WTC11 (cell line): ENCODE results near the gene SEPTIN1. TPM values are rescaled to one million over a fixed set of nuclear protein-coding genes. Genes with fewer than 3 reads are reported as not detected.

Experiments used
- ATAC-seq: fragments of 200-7000 bp; cut with Tn5 transposase; 2 replicates; pipeline ENCODE4 v1.10.0; 2021; ENCODE audit warnings: mild to moderate bottlenecking, moderate library complexity
- CTCF ChIA-PET: fragments of 300-600 bp; sonication (Branson Sonifier 250); formaldehyde crosslinking; loops from one replicate; lab custom pipeline; 2021; ENCODE audit warnings: antibody characterized with exemption; lab: Charles Lee
- POLR2A ChIA-PET: fragments of 350-600 bp; sonication (Branson Sonifier 250); formaldehyde crosslinking; loops from one replicate; lab custom pipeline; 2021; ENCODE audit warnings: antibody characterized with exemption; lab: Charles Lee
- DNase-seq: peaks from one replicate; pipeline ENCODE4 v3.0.0; 2021; ENCODE audit warnings: low spot score
- H3K27ac Mint-ChIP-seq: 2 replicates; pipeline ENCODE4 v1.8.0; 2021; ENCODE audit warnings: mixed read lengths
- H3K27me3 Mint-ChIP-seq: 2 replicates; pipeline ENCODE4 v1.8.0; 2021; ENCODE audit warnings: low read depth, mild to moderate bottlenecking, moderate library complexity, mixed read lengths
- H3K36me3 Mint-ChIP-seq: 2 replicates; pipeline ENCODE4 v1.8.0; 2021; ENCODE audit warnings: mixed read lengths
- H3K4me1 Mint-ChIP-seq: 2 replicates; pipeline ENCODE4 v1.8.0; 2022; ENCODE audit warnings: mixed read lengths
- H3K4me3 Mint-ChIP-seq: 2 replicates; pipeline ENCODE4 v1.8.0; 2021; ENCODE audit warnings: mild to moderate bottlenecking, moderate library complexity, mixed read lengths
- H3K9me3 Mint-ChIP-seq: 2 replicates; pipeline ENCODE4 v1.8.0; 2021; ENCODE audit warnings: mixed read lengths
- ATF1 ChIP-seq: sonication (generic); formaldehyde crosslinking; IDR thresholded peaks from 2 replicates; pipeline ENCODE4 v1.8.1; 2023; ENCODE audit warnings: mild to moderate bottlenecking, moderate library complexity, missing genetic modification reagents
- CBFB ChIP-seq: sonication (generic); formaldehyde crosslinking; IDR thresholded peaks from 2 replicates; pipeline ENCODE4 v1.8.1; 2022; ENCODE audit warnings: mild to moderate bottlenecking, low read depth, missing genetic modification reagents
- ELF4 ChIP-seq: sonication (generic); formaldehyde crosslinking; IDR thresholded peaks from 2 replicates; pipeline ENCODE4 v1.8.1; 2022; ENCODE audit warnings: low read depth, mild to moderate bottlenecking, moderate library complexity, missing genetic modification reagents
- FOXP1 ChIP-seq: sonication (generic); formaldehyde crosslinking; IDR thresholded peaks from 2 replicates; pipeline ENCODE4 v1.8.0; 2022; ENCODE audit warnings: missing genetic modification reagents, mild to moderate bottlenecking, moderate library complexity, borderline replicate concordance
- GTF2I ChIP-seq: fragments of 250-450 bp; sonication (Bioruptor Pico); conservative IDR thresholded peaks from 2 replicates; pipeline ENCODE4 v1.4.0; 2021; ENCODE audit warnings: mild to moderate bottlenecking
- JAZF1 ChIP-seq: fragments of 250-450 bp; sonication (Bioruptor Pico); IDR thresholded peaks from 2 replicates; pipeline ENCODE4 v1.9.0; 2021; ENCODE audit warnings: moderate library complexity, mild to moderate bottlenecking, inconsistent platforms
- JUN ChIP-seq: sonication (generic); formaldehyde crosslinking; IDR thresholded peaks from 2 replicates; pipeline ENCODE4 v1.8.0; 2023; ENCODE audit warnings: mild to moderate bottlenecking, missing genetic modification reagents
- OVOL2 ChIP-seq: fragments of 250-450 bp; sonication (Bioruptor Pico); IDR thresholded peaks from 2 replicates; pipeline ENCODE4 v1.9.0; 2021; ENCODE audit warnings: mild to moderate bottlenecking, borderline replicate concordance
- RORB ChIP-seq: fragments of 250-450 bp; sonication (Bioruptor Pico); IDR thresholded peaks from 2 replicates; pipeline ENCODE4 v1.9.0; 2021; ENCODE audit warnings: mild to moderate bottlenecking
- SMAD3 ChIP-seq: sonication (generic); formaldehyde crosslinking; IDR thresholded peaks from 2 replicates; pipeline ENCODE4 v1.8.0; 2022; ENCODE audit warnings: missing genetic modification reagents, mild to moderate bottlenecking, borderline replicate concordance
- TEAD1 ChIP-seq: sonication (generic); formaldehyde crosslinking; IDR thresholded peaks from 2 replicates; pipeline ENCODE4 v1.8.0; 2022; ENCODE audit warnings: mild to moderate bottlenecking, missing genetic modification reagents
- total RNA-seq: library from RNA; stranded (reverse); gene quantifications from 3 replicates; pipeline ENCODE4 v1.2.3, GENCODE V29; 2021
- TF ChIP-seq, protein P1 (sequence below): fragments of 250-450 bp; sonication (Bioruptor Pico); conservative IDR thresholded peaks from 2 replicates; pipeline ENCODE4 v1.9.0; 2021; ENCODE audit warnings: mild to moderate bottlenecking
- TF ChIP-seq, protein P2 (sequence below): sonication (generic); formaldehyde crosslinking; IDR thresholded peaks from 2 replicates; pipeline ENCODE4 v1.8.1; 2022; ENCODE audit warnings: low read depth, mild to moderate bottlenecking, moderate library complexity, missing genetic modification reagents, borderline replicate concordance
- TF ChIP-seq, protein P3 (sequence below): sonication (generic); formaldehyde crosslinking; IDR thresholded peaks from 2 replicates; pipeline ENCODE4 v1.8.0; 2022; ENCODE audit warnings: mild to moderate bottlenecking, missing genetic modification reagents
- TF ChIP-seq, protein P4 (sequence below): sonication (generic); formaldehyde crosslinking; IDR thresholded peaks from 2 replicates; pipeline ENCODE4 v1.8.1; 2023; ENCODE audit warnings: mild to moderate bottlenecking, missing genetic modification reagents, borderline replicate concordance
- TF ChIP-seq, protein P5 (sequence below): sonication (generic); formaldehyde crosslinking; IDR thresholded peaks from 2 replicates; pipeline ENCODE4 v1.8.0; 2022; ENCODE audit warnings: mild to moderate bottlenecking, missing genetic modification reagents
- TF ChIP-seq, protein P6 (sequence below): sonication (generic); formaldehyde crosslinking; IDR thresholded peaks from 2 replicates; pipeline ENCODE4 v1.8.1; 2023; ENCODE audit warnings: mild to moderate bottlenecking, missing genetic modification reagents
- TF ChIP-seq, protein P7 (sequence below): sonication (generic); formaldehyde crosslinking; IDR thresholded peaks from 2 replicates; pipeline ENCODE4 v1.8.0; 2023; ENCODE audit warnings: mild to moderate bottlenecking, missing genetic modification reagents

Gene SEPTIN1
- total RNA-seq, 1 experiment from 2014 or later = 2.3 TPM

DNA sequence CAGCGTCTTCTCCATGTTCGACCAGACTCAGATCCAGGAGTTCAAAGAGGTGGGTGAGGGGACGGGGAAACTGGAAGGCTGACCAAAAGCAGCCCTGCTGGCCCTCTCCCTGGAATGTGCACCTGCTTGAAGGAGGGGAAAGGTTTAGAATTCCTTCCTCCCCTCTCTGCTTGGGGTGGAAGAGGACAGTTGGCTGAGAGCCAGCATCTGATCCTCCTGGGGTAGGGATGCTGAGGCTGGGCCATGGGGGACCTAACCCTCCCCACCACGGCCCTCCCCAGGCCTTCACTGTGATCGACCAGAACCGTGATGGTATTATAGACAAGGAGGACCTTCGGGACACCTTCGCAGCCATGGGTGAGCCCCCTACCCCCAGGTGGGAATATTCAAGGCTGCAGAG is 6.5 kb downstream of the SEPTIN1 start:
- H3K4me1 Mint-ChIP-seq = peaks cover 24% of the 10 kb centered on the region
- no peak overlapping the region for H3K27ac Mint-ChIP-seq
- no peaks in the 10 kb centered on the region for H3K9me3 Mint-ChIP-seq
- POLR2A ChIA-PET = interaction anchor here (0.8 kb wide), 1 partner anchor 33 kb away, joined by 3 read pairs; no protein-coding TSS in a partner anchor
- ATAC-seq (no peak), DNase-seq (no peak)
- 0 out of 2 replicates have a peak, but pooled peaks cover 2% of the 10 kb centered on the region for H3K36me3 Mint-ChIP-seq
- TF ChIP-seq ATF1 (CRISPR knock-in tag) (no peak), RORB (CRISPR knock-in tag) (no peak), TEAD1 (no peak)
- TF ChIP-seq, protein P1, sequence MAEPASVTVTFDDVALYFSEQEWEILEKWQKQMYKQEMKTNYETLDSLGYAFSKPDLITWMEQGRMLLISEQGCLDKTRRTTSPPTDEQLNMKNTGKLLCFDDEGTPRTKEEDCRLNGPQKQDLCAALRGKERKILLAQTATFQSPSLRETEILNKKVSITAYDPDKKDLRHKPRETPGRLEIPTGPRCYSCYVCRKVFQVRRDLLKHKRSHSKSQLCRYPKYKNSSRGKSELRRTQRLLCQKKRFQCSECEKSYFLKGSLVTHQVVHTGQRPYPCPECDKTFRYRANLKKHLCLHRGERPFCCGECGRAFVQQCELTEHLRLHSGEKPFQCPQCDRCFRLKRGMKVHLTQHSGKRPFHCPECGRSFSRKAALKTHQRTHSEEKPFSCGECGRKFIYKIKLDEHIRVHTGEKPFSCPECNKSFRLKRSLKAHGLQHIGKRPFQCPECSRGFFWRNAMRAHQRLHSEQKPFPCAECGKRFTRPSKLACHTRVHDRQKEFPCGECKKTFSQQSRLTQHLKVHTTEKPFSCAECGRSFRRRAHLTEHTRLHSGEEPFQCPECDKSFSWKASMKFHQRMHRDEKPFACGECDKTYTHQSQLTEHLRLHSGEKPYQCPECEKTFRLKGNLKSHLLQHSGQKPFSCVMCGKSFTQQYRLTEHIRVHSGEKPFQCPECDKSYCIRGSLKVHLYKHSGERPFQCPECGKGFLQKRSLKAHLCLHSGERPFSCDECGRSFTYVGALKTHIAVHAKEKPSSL (CRISPR knock-in tag) = no peak
- TF ChIP-seq, protein P2, sequence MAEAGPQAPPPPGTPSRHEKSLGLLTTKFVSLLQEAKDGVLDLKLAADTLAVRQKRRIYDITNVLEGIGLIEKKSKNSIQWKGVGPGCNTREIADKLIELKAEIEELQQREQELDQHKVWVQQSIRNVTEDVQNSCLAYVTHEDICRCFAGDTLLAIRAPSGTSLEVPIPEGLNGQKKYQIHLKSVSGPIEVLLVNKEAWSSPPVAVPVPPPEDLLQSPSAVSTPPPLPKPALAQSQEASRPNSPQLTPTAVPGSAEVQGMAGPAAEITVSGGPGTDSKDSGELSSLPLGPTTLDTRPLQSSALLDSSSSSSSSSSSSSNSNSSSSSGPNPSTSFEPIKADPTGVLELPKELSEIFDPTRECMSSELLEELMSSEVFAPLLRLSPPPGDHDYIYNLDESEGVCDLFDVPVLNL (CRISPR knock-in tag) = no peak
- peaks cover 3% of the 10 kb centered on the region; the same call in 1 of the 2 replicates for H3K27me3 Mint-ChIP-seq
- CTCF ChIA-PET = interaction anchor here (1.5 kb wide), 1 partner anchor 54 kb away, joined by 4 read pairs; the partner anchor contains the start of gene DCTPP1
- H3K4me3 Mint-ChIP-seq = no peak overlapping the region

DNA sequence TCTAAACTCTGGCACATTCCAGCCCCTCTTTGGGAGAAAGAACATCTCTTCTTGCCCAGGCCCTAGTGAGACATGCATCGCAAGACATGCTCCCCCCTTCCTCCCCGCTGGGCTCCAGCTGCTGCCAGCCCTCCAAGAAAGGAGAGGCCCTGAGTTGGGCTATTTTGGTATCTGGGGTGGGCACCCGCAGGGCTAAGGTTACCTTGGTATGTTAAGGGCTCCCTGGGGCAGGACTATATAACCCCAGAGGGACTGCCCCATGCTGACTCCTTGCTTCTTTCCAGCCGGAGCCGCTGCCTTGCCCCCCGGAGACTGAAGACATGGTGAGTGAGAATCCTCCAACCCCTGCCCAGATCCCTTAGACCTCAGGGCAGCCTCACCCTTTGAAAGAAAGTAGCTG is 7.8 kb downstream of the SEPTIN1 start, which contains the start of gene MYL11:
MYL11 (plus strand) TSS at position 265 of the 400 bp plus-strand sequence; CDS start at position 321, 56 bp downstream.
- H3K4me3 Mint-ChIP-seq = no peak within 1 kb of the TSS
- no peak for TF ChIP-seq SMAD3 (CRISPR knock-in tag)
- TF ChIP-seq, all 79 proteins: peak for 0
- ATAC-seq (no peak), DNase-seq (no peak)
- Mint-ChIP-seq H3K27me3 (no peaks in the 10 kb centered on the region; the same call in 1 of the 2 replicates), H3K4me1 (peaks cover 20% of the 10 kb centered on the region), H3K36me3 (no peaks in the 10 kb centered on the region), H3K9me3 (no peaks in the 10 kb centered on the region), H3K27ac (no peak within 1 kb of the TSS)
- ChIA-PET POLR2A (interaction anchor here (1.2 kb wide), 1 partner anchor 21 kb away, joined by 6 read pairs; the partner anchor contains the start of gene ZNF48), CTCF (no interaction called here)

DNA sequence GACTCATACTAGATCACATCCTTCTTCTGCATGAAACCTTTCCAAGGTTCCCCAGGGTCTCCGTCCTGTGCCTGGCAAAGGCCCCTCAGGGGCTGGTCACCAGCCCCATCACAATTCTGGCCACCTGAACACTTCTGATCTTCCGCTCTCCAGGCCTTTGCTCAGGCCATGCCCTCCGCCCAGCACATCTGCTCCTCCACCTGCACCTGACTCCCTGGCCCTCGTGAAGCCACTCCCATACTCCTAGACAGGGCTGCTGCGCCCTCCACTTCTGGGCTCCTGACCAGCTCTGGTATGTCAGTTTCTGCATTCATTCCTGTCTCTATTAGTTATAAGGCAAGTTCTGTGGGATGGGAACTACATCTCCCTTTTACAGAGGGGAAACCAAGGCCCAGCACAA is 9.6 kb downstream of the SEPTIN1 start:
- no peak overlapping the region; the same call in 1 of the 2 replicates for H3K4me3 Mint-ChIP-seq
- POLR2A ChIA-PET = no interaction called here
- TF ChIP-seq GTF2I (CRISPR knock-in tag) = no peak
- TF ChIP-seq, protein P3, sequence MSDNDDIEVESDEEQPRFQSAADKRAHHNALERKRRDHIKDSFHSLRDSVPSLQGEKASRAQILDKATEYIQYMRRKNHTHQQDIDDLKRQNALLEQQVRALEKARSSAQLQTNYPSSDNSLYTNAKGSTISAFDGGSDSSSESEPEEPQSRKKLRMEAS (CRISPR knock-in tag) = no peak
- TF ChIP-seq ELF4 (CRISPR knock-in tag) = no peak
- no peak for TF ChIP-seq JAZF1
- TF ChIP-seq CBFB (CRISPR knock-in tag) = no peak
- TF ChIP-seq, protein P4, sequence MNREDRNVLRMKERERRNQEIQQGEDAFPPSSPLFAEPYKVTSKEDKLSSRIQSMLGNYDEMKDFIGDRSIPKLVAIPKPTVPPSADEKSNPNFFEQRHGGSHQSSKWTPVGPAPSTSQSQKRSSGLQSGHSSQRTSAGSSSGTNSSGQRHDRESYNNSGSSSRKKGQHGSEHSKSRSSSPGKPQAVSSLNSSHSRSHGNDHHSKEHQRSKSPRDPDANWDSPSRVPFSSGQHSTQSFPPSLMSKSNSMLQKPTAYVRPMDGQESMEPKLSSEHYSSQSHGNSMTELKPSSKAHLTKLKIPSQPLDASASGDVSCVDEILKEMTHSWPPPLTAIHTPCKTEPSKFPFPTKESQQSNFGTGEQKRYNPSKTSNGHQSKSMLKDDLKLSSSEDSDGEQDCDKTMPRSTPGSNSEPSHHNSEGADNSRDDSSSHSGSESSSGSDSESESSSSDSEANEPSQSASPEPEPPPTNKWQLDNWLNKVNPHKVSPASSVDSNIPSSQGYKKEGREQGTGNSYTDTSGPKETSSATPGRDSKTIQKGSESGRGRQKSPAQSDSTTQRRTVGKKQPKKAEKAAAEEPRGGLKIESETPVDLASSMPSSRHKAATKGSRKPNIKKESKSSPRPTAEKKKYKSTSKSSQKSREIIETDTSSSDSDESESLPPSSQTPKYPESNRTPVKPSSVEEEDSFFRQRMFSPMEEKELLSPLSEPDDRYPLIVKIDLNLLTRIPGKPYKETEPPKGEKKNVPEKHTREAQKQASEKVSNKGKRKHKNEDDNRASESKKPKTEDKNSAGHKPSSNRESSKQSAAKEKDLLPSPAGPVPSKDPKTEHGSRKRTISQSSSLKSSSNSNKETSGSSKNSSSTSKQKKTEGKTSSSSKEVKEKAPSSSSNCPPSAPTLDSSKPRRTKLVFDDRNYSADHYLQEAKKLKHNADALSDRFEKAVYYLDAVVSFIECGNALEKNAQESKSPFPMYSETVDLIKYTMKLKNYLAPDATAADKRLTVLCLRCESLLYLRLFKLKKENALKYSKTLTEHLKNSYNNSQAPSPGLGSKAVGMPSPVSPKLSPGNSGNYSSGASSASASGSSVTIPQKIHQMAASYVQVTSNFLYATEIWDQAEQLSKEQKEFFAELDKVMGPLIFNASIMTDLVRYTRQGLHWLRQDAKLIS (CRISPR knock-in tag) = no peak
- TF ChIP-seq, protein P5, sequence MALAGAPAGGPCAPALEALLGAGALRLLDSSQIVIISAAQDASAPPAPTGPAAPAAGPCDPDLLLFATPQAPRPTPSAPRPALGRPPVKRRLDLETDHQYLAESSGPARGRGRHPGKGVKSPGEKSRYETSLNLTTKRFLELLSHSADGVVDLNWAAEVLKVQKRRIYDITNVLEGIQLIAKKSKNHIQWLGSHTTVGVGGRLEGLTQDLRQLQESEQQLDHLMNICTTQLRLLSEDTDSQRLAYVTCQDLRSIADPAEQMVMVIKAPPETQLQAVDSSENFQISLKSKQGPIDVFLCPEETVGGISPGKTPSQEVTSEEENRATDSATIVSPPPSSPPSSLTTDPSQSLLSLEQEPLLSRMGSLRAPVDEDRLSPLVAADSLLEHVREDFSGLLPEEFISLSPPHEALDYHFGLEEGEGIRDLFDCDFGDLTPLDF (CRISPR knock-in tag) = no peak
- no peak for TF ChIP-seq JUN (CRISPR knock-in tag)
- TF ChIP-seq, protein P6, sequence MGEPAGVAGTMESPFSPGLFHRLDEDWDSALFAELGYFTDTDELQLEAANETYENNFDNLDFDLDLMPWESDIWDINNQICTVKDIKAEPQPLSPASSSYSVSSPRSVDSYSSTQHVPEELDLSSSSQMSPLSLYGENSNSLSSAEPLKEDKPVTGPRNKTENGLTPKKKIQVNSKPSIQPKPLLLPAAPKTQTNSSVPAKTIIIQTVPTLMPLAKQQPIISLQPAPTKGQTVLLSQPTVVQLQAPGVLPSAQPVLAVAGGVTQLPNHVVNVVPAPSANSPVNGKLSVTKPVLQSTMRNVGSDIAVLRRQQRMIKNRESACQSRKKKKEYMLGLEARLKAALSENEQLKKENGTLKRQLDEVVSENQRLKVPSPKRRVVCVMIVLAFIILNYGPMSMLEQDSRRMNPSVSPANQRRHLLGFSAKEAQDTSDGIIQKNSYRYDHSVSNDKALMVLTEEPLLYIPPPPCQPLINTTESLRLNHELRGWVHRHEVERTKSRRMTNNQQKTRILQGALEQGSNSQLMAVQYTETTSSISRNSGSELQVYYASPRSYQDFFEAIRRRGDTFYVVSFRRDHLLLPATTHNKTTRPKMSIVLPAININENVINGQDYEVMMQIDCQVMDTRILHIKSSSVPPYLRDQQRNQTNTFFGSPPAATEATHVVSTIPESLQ (CRISPR knock-in tag) = no peak
- TF ChIP-seq, protein P7, sequence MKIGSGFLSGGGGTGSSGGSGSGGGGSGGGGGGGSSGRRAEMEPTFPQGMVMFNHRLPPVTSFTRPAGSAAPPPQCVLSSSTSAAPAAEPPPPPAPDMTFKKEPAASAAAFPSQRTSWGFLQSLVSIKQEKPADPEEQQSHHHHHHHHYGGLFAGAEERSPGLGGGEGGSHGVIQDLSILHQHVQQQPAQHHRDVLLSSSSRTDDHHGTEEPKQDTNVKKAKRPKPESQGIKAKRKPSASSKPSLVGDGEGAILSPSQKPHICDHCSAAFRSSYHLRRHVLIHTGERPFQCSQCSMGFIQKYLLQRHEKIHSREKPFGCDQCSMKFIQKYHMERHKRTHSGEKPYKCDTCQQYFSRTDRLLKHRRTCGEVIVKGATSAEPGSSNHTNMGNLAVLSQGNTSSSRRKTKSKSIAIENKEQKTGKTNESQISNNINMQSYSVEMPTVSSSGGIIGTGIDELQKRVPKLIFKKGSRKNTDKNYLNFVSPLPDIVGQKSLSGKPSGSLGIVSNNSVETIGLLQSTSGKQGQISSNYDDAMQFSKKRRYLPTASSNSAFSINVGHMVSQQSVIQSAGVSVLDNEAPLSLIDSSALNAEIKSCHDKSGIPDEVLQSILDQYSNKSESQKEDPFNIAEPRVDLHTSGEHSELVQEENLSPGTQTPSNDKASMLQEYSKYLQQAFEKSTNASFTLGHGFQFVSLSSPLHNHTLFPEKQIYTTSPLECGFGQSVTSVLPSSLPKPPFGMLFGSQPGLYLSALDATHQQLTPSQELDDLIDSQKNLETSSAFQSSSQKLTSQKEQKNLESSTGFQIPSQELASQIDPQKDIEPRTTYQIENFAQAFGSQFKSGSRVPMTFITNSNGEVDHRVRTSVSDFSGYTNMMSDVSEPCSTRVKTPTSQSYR (CRISPR knock-in tag) = no peak
- TF ChIP-seq OVOL2 = no peak
- TF ChIP-seq FOXP1 = no peak

More for the DNA sequence above, 9.6 kb downstream of the SEPTIN1 start:
- DNase-seq = no peak
- no peak for ATAC-seq
- Mint-ChIP-seq H3K27ac (peak overlapping the region; percentile 69; the same call in 1 of the 2 replicates), H3K9me3 (no peaks in the 10 kb centered on the region), H3K27me3 (no peaks in the 10 kb centered on the region; the same call in 1 of the 2 replicates), H3K4me1 (peaks cover 36% of the 10 kb centered on the region), H3K36me3 (no peaks in the 10 kb centered on the region)
- CTCF ChIA-PET = no interaction called here
